HG02852 (cell line): ENCODE results near the gene DSTYK.
"Not testable (repeated sequence)": the region's sequence is repeated elsewhere in the genome, so short reads cannot be mapped to it uniquely, and the experiment has no call there.

ENCODE experiments used
- ATAC-seq: cut with Tn5 transposase; IDR thresholded peaks from one replicate; pipeline ENCODE4 v1.9.1; 2021; ENCODE audit warnings: mild to moderate bottlenecking, moderate library complexity; ENCODE audit not compliant: unreplicated experiment

The DSTYK gene

GRCh38 chr1:205217418-205217817, 5.9 kb upstream of the DSTYK start:
- ATAC-seq = no peak

GRCh38 chr1:205216588-205216987, 5.1 kb upstream of the DSTYK start:
- ATAC-seq = no peak

- ATAC-seq = no peak
Observed at GRCh38 chr1:205214756-205215155, 3.3 kb upstream of the DSTYK start.

GRCh38 chr1:205211839-205212536, 486 bp upstream of the DSTYK start:
- peak; percentile 21 for ATAC-seq

GRCh38 chr1:205210756-205211168, 740 bp downstream of the DSTYK start:
- ATAC-seq = peak; percentile 8

GRCh38 chr1:205208811-205209210, 2.7 kb downstream of the DSTYK start:
- ATAC-seq = no peak

GRCh38 chr1:205205055-205205454, 6.4 kb downstream of the DSTYK start:
- ATAC-seq = no peak

- no peak for ATAC-seq
Observed at GRCh38 chr1:205204552-205204951, 7.0 kb downstream of the DSTYK start.

- no peak for ATAC-seq
Observed at GRCh38 chr1:205199931-205200299, 11.6 kb downstream of the DSTYK start.

- ATAC-seq = no peak
Observed at GRCh38 chr1:205199090-205199930, 12.2 kb downstream of the DSTYK start.

- ATAC-seq = no peak
Observed at GRCh38 chr1:205192287-205192686, 19.2 kb downstream of the DSTYK start.

- ATAC-seq = no peak
Observed at GRCh38 chr1:205191622-205192021, 19.9 kb downstream of the DSTYK start.

- ATAC-seq = no peak
Observed at GRCh38 chr1:205190845-205191577, 20.5 kb downstream of the DSTYK start.

- no peak for ATAC-seq
Observed at GRCh38 chr1:205189131-205189530, 22.4 kb downstream of the DSTYK start.

GRCh38 chr1:205188596-205188995, 22.9 kb downstream of the DSTYK start:
- no peak for ATAC-seq

GRCh38 chr1:205188098-205188497, 23.4 kb downstream of the DSTYK start:
- no peak for ATAC-seq

- ATAC-seq = no peak
Observed at GRCh38 chr1:205187420-205187819, 24.1 kb downstream of the DSTYK start.

- no peak for ATAC-seq
Observed at GRCh38 chr1:205186191-205186590, 25.3 kb downstream of the DSTYK start.

GRCh38 chr1:205183676-205184335, 27.7 kb downstream of the DSTYK start:
- ATAC-seq = no peak

GRCh38 chr1:205182930-205183329, 28.6 kb downstream of the DSTYK start:
- ATAC-seq = no peak

- not testable (repeated sequence) for ATAC-seq
Observed at GRCh38 chr1:205180331-205180730, 31.2 kb downstream of the DSTYK start.
